Measurements from ENCODE around the gene CTDSPL.

- TF ChIP-seq CTCF (conservative IDR thresholded peaks at IDR 0.05; ENCODE audit: low read depth, low read length) (no peak), EZH2 (IDR thresholded peaks at IDR 0.05; ENCODE audit: low read length, unreplicated experiment) (no peak), EZH2phosphoT487 (IDR thresholded peaks at IDR 0.05; ENCODE audit: borderline replicate concordance, low read length) (no peak)
These were observed 160.6 kb downstream of the CTDSPL start for GRCh38 chr3:38022301-38022700.
